Inflammatory macrophage (primary cell): Measurements from ENCODE around the gene TIAM1.

Experiments
- DNase-seq, 2 donors: peaks; one replicate each; pipeline ENCODE4 v3.0.0-alpha.2; 2020 to 2022

Gene TIAM1

DNA sequence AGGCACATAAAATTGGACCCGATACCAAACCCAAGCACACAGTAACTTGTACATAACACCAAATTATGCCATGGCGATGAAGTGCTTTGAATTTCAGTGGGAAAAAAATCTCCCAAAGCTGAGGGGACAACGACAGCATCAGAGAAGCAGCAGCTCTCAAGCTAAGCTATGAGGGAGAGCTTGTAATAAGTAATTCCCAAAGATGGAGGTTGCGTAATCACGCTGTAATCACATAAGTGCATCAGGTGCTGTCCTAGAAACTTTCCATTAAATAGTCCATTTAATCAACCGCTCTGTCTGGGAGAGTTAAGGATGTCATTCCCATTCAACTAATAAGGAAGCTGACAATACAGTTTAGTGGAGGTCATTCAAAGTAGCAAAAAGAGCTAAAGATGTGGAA is 268.2 kb downstream of the TIAM1 start:
- DNase-seq, result no peak

GRCh38 chr21:31072533-31072932 is 271.5 kb downstream of the TIAM1 start:
- no peak for DNase-seq
